Right renal cortex interstitium (tissue), 3 donors: Measurements from ENCODE around the gene ECHDC1. TPM values are rescaled to one million over a fixed set of nuclear protein-coding genes. Genes with fewer than 3 reads are reported as not detected.

Source experiments
- DNase-seq, 3 donors: peaks; one replicate each; pipeline ENCODE4 v3.0.0-alpha.2; 2013; ENCODE audit warnings: low read depth in 3 of 3, low spot score in 2 of 3
- polyA plus RNA-seq, 3 donors: library from polyadenylated mRNA; unstranded; fragments of 120-200 nt; gene quantifications; one replicate each; pipeline ENCODE4 v1.2.1, GENCODE V29; 2013; ENCODE audit not compliant: insufficient read length in 3 of 3

Gene ECHDC1
- polyA plus RNA-seq, 3 donors: 86.8 to 94.5 (median 89.2) TPM

GRCh38 chr6:127243501-127243900, 99.9 kb downstream of the ECHDC1 start:
- DNase-seq: no peak

Other genes with a start within 250 kb of the ECHDC1 start
- gene RSPO3, start 224.9 kb downstream of the ECHDC1 start, polyA plus RNA-seq: 10 to 100 TPM; 14.4 to 22.3 (median 19.7) TPM
- 10 to 100 TPM; 81.7 to 88.4 (median 87.6) TPM for gene RNF146, start 76.7 kb downstream of the ECHDC1 start, polyA plus RNA-seq
- 1 to 10 TPM; 4.1 to 5.8 (median 4.3) TPM for gene KIAA0408, start 115.8 kb upstream of the ECHDC1 start, polyA plus RNA-seq
- 1 to 10 TPM in 2 of 3 donors, under 1 TPM in 1; 0.82 to 2.1 (median 1.3) TPM for gene C6orf58, start 233.6 kb upstream of the ECHDC1 start, polyA plus RNA-seq